ENCODE results near the gene SOCS7.

GRCh38 chr17:38419508-38419981 lies 67.9 kb downstream of the SOCS7 start:
- TF ChIP-seq EZH2phosphoT487 (IDR thresholded peaks at IDR 0.05; ENCODE audit: insufficient read depth, low read depth) = no peak
- TF ChIP-seq EZH2 (IDR thresholded peaks at IDR 0.05; ENCODE audit: insufficient read depth, poor library complexity, severe bottlenecking) = no peak
